ENCODE results near the gene FOXR1.

FOXR1 gene

GRCh38 chr11:118928101-118928869 is 43.3 kb upstream of the FOXR1 start:
- Histone ChIP-seq H3K27me3 (ENCODE audit: control insufficient read depth in 1 of 2, insufficient read depth in 1 of 2, low read length in 2 of 2) (peaks cover 5 to 7% of the 10 kb centered on the region in 2 experiments), H2BK12ac (ENCODE audit: low read length in 2 of 2) (peak overlapping the region; percentile 49 to 75), H3K9me3 (ENCODE audit: control insufficient read depth, low read length) (no peaks in the 10 kb centered on the region), H3K18ac (ENCODE audit: low read depth in 1 of 2, low read length in 2 of 2) (peak overlapping the region; percentile 95), H3K79me1 (replicated peaks; ENCODE audit: low read length, poor library complexity, severe bottlenecking) (peaks cover 4% of the 10 kb centered on the region), H3K4ac (ENCODE audit: low read depth in 1 of 2, low read length in 2 of 2) (peak overlapping the region in 1 of 2 experiments; percentile 88), H3K4me3 (ENCODE audit: insufficient read depth in 1 of 2, low read depth in 1 of 2, low read length in 2 of 2) (peak overlapping the region; percentile 69 to 90), H3K4me2 (ENCODE audit: low read length, poor library complexity, severe bottlenecking) (peak overlapping the region; percentile 79), H3K9ac (ENCODE audit: low read length) (peak overlapping the region; percentile 85), H2BK5ac (ENCODE audit: low read depth, low read length, poor library complexity, severe bottlenecking) (peak overlapping the region; percentile 67), H2AFZ (ENCODE audit: low read depth, low read length) (peak overlapping the region; percentile 70), H2BK120ac (ENCODE audit: low read depth, low read length) (peak overlapping the region; percentile 86), H3K36me3 (ENCODE audit: control insufficient read depth in 1 of 2, insufficient read depth in 2 of 2, low read depth in 1 of 2, low read length in 2 of 2) (peaks cover 0 to 5% of the 10 kb centered on the region in 2 experiments), H3K14ac (ENCODE audit: low read length in 2 of 2) (no peak overlapping the region), H3K23ac (ENCODE audit: low read length in 2 of 2) (peak overlapping the region in 1 of 2 experiments; percentile 46), H2AK5ac (ENCODE audit: low read length, severe bottlenecking) (no peak overlapping the region), H2BK15ac (ENCODE audit: low read depth, poor library complexity, severe bottlenecking) (peak overlapping the region; percentile 97), H3K27ac (ENCODE audit: low read length, poor library complexity, severe bottlenecking) (peak overlapping the region; percentile 87), H4K8ac (ENCODE audit: low read length) (peak overlapping the region; percentile 61), H3K4me1 (ENCODE audit: control insufficient read depth, insufficient read depth, low read depth, low read length) (peaks cover 20% of the 10 kb centered on the region), H4K91ac (ENCODE audit: low read length) (peak overlapping the region; percentile 89)
- WGBS: 0% methylated on average over 32 of the region's 32 CpGs
- DNase-seq: peak; percentile 94

- peak overlapping the region; percentile 69 to 90 for H3K4me3 ChIP-seq (ENCODE audit: insufficient read depth in 1 of 2, low read depth in 1 of 2, low read length in 2 of 2)
- H3K27me3 ChIP-seq (ENCODE audit: control insufficient read depth in 1 of 2, insufficient read depth in 1 of 2, low read length in 2 of 2): peaks cover 5 to 7% of the 10 kb centered on the region in 2 experiments
- H3K23ac ChIP-seq (ENCODE audit: low read length in 2 of 2): peak overlapping the region in 1 of 2 experiments; percentile 46
- no peak overlapping the region for H2AK5ac ChIP-seq (ENCODE audit: low read length, severe bottlenecking)
- DNase-seq: peak; percentile 88
- H2BK5ac ChIP-seq (ENCODE audit: low read depth, low read length, poor library complexity, severe bottlenecking): peak overlapping the region; percentile 67
- peak overlapping the region; percentile 87 for H3K27ac ChIP-seq (ENCODE audit: low read length, poor library complexity, severe bottlenecking)
- peak overlapping the region; percentile 70 for H2AFZ ChIP-seq (ENCODE audit: low read depth, low read length)
- no peak overlapping the region for H4K91ac ChIP-seq (ENCODE audit: low read length)
- H2BK12ac ChIP-seq (ENCODE audit: low read length in 2 of 2): peak overlapping the region; percentile 2 to 75
- peaks cover 14% of the 10 kb centered on the region for H3K4me1 ChIP-seq (ENCODE audit: control insufficient read depth, insufficient read depth, low read depth, low read length)
- peak overlapping the region in 1 of 2 experiments; percentile 88 for H3K4ac ChIP-seq (ENCODE audit: low read depth in 1 of 2, low read length in 2 of 2)
- no peaks in the 10 kb centered on the region for H3K9me3 ChIP-seq (ENCODE audit: control insufficient read depth, low read length)
- H3K36me3 ChIP-seq (ENCODE audit: control insufficient read depth in 1 of 2, insufficient read depth in 2 of 2, low read depth in 1 of 2, low read length in 2 of 2): no peaks in the 10 kb centered on the region
- peak overlapping the region; percentile 86 for H2BK120ac ChIP-seq (ENCODE audit: low read depth, low read length)
- WGBS: under 1% methylated on average over 21 of the region's 26 CpGs
- H4K8ac ChIP-seq (ENCODE audit: low read length): peak overlapping the region; percentile 47
- peak overlapping the region; percentile 85 for H3K9ac ChIP-seq (ENCODE audit: low read length)
- peak overlapping the region; percentile 99 for H2BK15ac ChIP-seq (ENCODE audit: low read depth, poor library complexity, severe bottlenecking)
- peaks cover 4% of the 10 kb centered on the region for H3K79me1 ChIP-seq (replicated peaks; ENCODE audit: low read length, poor library complexity, severe bottlenecking)
- H3K4me2 ChIP-seq (ENCODE audit: low read length, poor library complexity, severe bottlenecking): peak overlapping the region; percentile 79
- peak overlapping the region in 1 of 2 experiments; percentile 45 for H3K14ac ChIP-seq (ENCODE audit: low read length in 2 of 2)
- H3K18ac ChIP-seq (ENCODE audit: low read depth in 1 of 2, low read length in 2 of 2): peak overlapping the region; percentile 95
Measured at GRCh38 chr11:118928870-118929500, 42.6 kb upstream of the FOXR1 start.

- H3K4me3 ChIP-seq (ENCODE audit: insufficient read depth in 1 of 2, low read depth in 1 of 2, low read length in 2 of 2): peak overlapping the region; percentile 69 to 90
- H3K27me3 ChIP-seq (ENCODE audit: control insufficient read depth in 1 of 2, insufficient read depth in 1 of 2, low read length in 2 of 2): peaks cover 5 to 7% of the 10 kb centered on the region in 2 experiments
- no peak overlapping the region for H2AK5ac ChIP-seq (ENCODE audit: low read length, severe bottlenecking)
- peak overlapping the region; percentile 2 to 35 for H2BK12ac ChIP-seq (ENCODE audit: low read length in 2 of 2)
- H3K27ac ChIP-seq (ENCODE audit: low read length, poor library complexity, severe bottlenecking): peak overlapping the region; percentile 87
- peak overlapping the region; percentile 3 to 31 for H3K4ac ChIP-seq (ENCODE audit: low read depth in 1 of 2, low read length in 2 of 2)
- peaks cover 14% of the 10 kb centered on the region for H3K4me1 ChIP-seq (ENCODE audit: control insufficient read depth, insufficient read depth, low read depth, low read length)
- WGBS: under 1% methylated on average over 18 of the region's 26 CpGs
- H3K18ac ChIP-seq (ENCODE audit: low read depth in 1 of 2, low read length in 2 of 2): peak overlapping the region; percentile 29 to 93
- no peak overlapping the region for H3K23ac ChIP-seq (ENCODE audit: low read length in 2 of 2)
- H2BK15ac ChIP-seq (ENCODE audit: low read depth, poor library complexity, severe bottlenecking): peak overlapping the region; percentile 75
- peak overlapping the region; percentile 96 for H4K8ac ChIP-seq (ENCODE audit: low read length)
- no peak overlapping the region for H3K14ac ChIP-seq (ENCODE audit: low read length in 2 of 2)
- DNase-seq: peak; percentile 95
- peaks cover 4% of the 10 kb centered on the region for H3K79me1 ChIP-seq (replicated peaks; ENCODE audit: low read length, poor library complexity, severe bottlenecking)
- H3K4me2 ChIP-seq (ENCODE audit: low read length, poor library complexity, severe bottlenecking): peak overlapping the region; percentile 79
- H2BK5ac ChIP-seq (ENCODE audit: low read depth, low read length, poor library complexity, severe bottlenecking): no peak overlapping the region
- peak overlapping the region; percentile 86 for H2BK120ac ChIP-seq (ENCODE audit: low read depth, low read length)
- H3K36me3 ChIP-seq (ENCODE audit: control insufficient read depth in 1 of 2, insufficient read depth in 2 of 2, low read depth in 1 of 2, low read length in 2 of 2): no peaks in the 10 kb centered on the region
- H2AFZ ChIP-seq (ENCODE audit: low read depth, low read length): no peak overlapping the region
- no peaks in the 10 kb centered on the region for H3K9me3 ChIP-seq (ENCODE audit: control insufficient read depth, low read length)
- peak overlapping the region; percentile 76 for H3K9ac ChIP-seq (ENCODE audit: low read length)
- peak overlapping the region; percentile 93 for H4K91ac ChIP-seq (ENCODE audit: low read length)
Measured at GRCh38 chr11:118929501-118930093, 42.0 kb upstream of the FOXR1 start.

All from mesenchymal stem cell (in vitro differentiated cells and primary cell).